K562 (cell line): Measurements from ENCODE around the gene AK5. TPM values are rescaled to one million over a fixed set of nuclear protein-coding genes. Genes with fewer than 3 reads are reported as not detected.

Experiments
- ATAC-seq: fragments of 200-7000 bp; cut with Tn5 transposase; 3 replicates; pipeline ENCODE4 v1.9.1; 2020; ENCODE audit warnings: moderate library complexity
- BruUV-seq: library from RNA; stranded (reverse); fragments of 400-500 nt; replicated peaks from 2 replicates; lab custom pipeline; 2021; lab: Mats Ljungman, UMichigan
- CTCF ChIA-PET: fragments of 300-600 bp; formaldehyde crosslinking; extraction: SDS; loops from one replicate; lab custom pipeline; 2021; ENCODE audit warnings: low intra/inter-chr PET ratio; lab: Yijun Ruan, JAX
- POLR2A ChIA-PET: fragments of 300-600, 350-650 bp; sonication (Branson Sonifier 250); formaldehyde crosslinking; extraction: SDS; loops from one replicate; lab custom pipeline; 2021; ENCODE audit warnings: antibody characterized with exemption, inconsistent platforms; lab: Yijun Ruan, JAX
- DNase-seq, 4 experiments: peaks; one replicate each; pipeline versions ENCODE4 v3.0.0 to v3.0.0-alpha.2; 2011 to 2018; ENCODE audit warnings: low spot score in 3 of 4, mixed read lengths in 3 of 4; ENCODE audit errors: extremely low read depth in 1 of 4
- FAIRE-seq: peaks from 2 replicates; lab custom pipeline; 2011; peaks lifted over from hg19 to GRCh38; lab: Jason Lieb, UNC
- H2AFZ ChIP-seq: 2 replicates; pipeline ENCODE4 v1.6.0; 2011; ENCODE audit warnings: low read depth, low read length, control low read depth, inconsistent platforms
- H3K27ac ChIP-seq: fragments of 200-600 bp; 3 replicates; pipeline ENCODE4 v1.8.0; 2011; ENCODE audit warnings: low read depth, mild to moderate bottlenecking, control low read depth, inconsistent platforms, low read length, moderate library complexity, mixed read lengths; ENCODE audit errors: extremely low read depth
- H3K27me3 ChIP-seq, 2 experiments: fragments of 300-600 bp in 1 of 2; 2 replicates in 1 of 2; 3 replicates in 1 of 2; pipeline versions ENCODE4 v1.6.0 to v1.8.0; 2011; ENCODE audit warnings: inconsistent platforms in 2 of 2, low read length in 2 of 2, mild to moderate bottlenecking in 1 of 2, mixed read lengths in 1 of 2, moderate library complexity in 1 of 2; ENCODE audit not compliant: control insufficient read depth in 2 of 2, insufficient read depth in 2 of 2
- H3K36me3 ChIP-seq: fragments of 300-600 bp; 3 replicates; pipeline ENCODE4 v1.8.0; 2011; ENCODE audit warnings: mild to moderate bottlenecking, low read length, inconsistent platforms; ENCODE audit not compliant: control insufficient read depth, insufficient read depth
- H3K4me1 ChIP-seq, 2 experiments: fragments of 200-600 bp in 1 of 2; replicated peaks in 1 of 2; 2 replicates in 1 of 2; 3 replicates in 1 of 2; pipeline versions ENCODE4 v1.5.1 to v1.8.0; 2011; ENCODE audit warnings: inconsistent platforms in 2 of 2, low read length in 2 of 2, mild to moderate bottlenecking in 1 of 2, mixed read lengths in 1 of 2, moderate library complexity in 1 of 2; ENCODE audit not compliant: control insufficient read depth in 2 of 2, insufficient read depth in 2 of 2
- H3K4me2 ChIP-seq: 2 replicates; pipeline ENCODE4 v1.6.1; 2011; ENCODE audit warnings: low read length, control low read depth, inconsistent platforms, mixed read lengths; ENCODE audit not compliant: insufficient read depth
- H3K4me3 ChIP-seq: fragments of 200-600 bp; sonication (generic), shearing (Covaris generic); 2 replicates; pipeline ENCODE4 v1.5.1; 2016; ENCODE audit warnings: control low read depth, inconsistent platforms
- H3K79me2 ChIP-seq: fragments of 200-600 bp; 3 replicates; pipeline ENCODE4 v1.8.0; 2011; ENCODE audit warnings: low read length, inconsistent platforms; ENCODE audit not compliant: control insufficient read depth, insufficient read depth
- H3K9ac ChIP-seq, 2 experiments: 2 replicates each; pipeline versions ENCODE4 v1.6.0 to v1.6.1; 2011; ENCODE audit warnings: low read depth in 2 of 2, low read length in 2 of 2, control low read depth in 1 of 2, inconsistent platforms in 1 of 2, mild to moderate bottlenecking in 1 of 2, mixed read lengths in 1 of 2; ENCODE audit not compliant: insufficient read depth in 1 of 2
- H3K9me1 ChIP-seq: one replicate; pipeline ENCODE4 v1.6.0; 2011; ENCODE audit warnings: inconsistent platforms, mild to moderate bottlenecking, low read length, moderate library complexity; ENCODE audit not compliant: control insufficient read depth, insufficient read depth
- H3K9me3 ChIP-seq: replicated peaks from 2 replicates; pipeline ENCODE4 v1.5.1; 2011; ENCODE audit warnings: low read depth, low read length, inconsistent platforms; ENCODE audit not compliant: control insufficient read depth, insufficient read depth
- H4K20me1 ChIP-seq: replicated peaks from 2 replicates; pipeline ENCODE4 v1.6.1; 2011; ENCODE audit warnings: low read length, inconsistent platforms, mixed read lengths; ENCODE audit not compliant: control insufficient read depth, insufficient read depth
- BACH1 ChIP-seq: fragments of 200-800 bp; sonication (Bioruptor generic); IDR thresholded peaks from 2 replicates; pipeline ENCODE4 v1.6.1; 2016; ENCODE audit warnings: missing genetic modification characterization, missing compliant biosample characterization
- CAMTA2 ChIP-seq: fragments of 250-450 bp; sonication (Bioruptor Pico); conservative IDR thresholded peaks from 2 replicates; pipeline ENCODE4 v1.5.1; 2022
- HDAC1 ChIP-seq, 2 experiments: fragments of 450-650 bp; IDR thresholded peaks; 2 replicates each; pipeline ENCODE4 v1.6.1; 2016 to 2017; ENCODE audit warnings: inconsistent platforms in 1 of 2, mild to moderate bottlenecking in 1 of 2, moderate library complexity in 1 of 2
- MAFK ChIP-seq: IDR thresholded peaks from 2 replicates; pipeline ENCODE4 v1.6.1; 2011; ENCODE audit warnings: low read length, improper control_type of control experiment
- MYBL2 ChIP-seq, 2 experiments: fragments of 450-650 bp in 1 of 2; sonication (generic) in 1 of 2; formaldehyde crosslinking in 1 of 2; IDR thresholded peaks; 2 replicates each; pipeline versions ENCODE4 v1.6.1 to v1.8.1; 2017 to 2022; ENCODE audit warnings: borderline replicate concordance in 1 of 2, inconsistent platforms in 1 of 2, low read depth in 1 of 2, mild to moderate bottlenecking in 1 of 2, missing genetic modification reagents in 1 of 2, moderate library complexity in 1 of 2
- PHF20 ChIP-seq: fragments of 450-650 bp; IDR thresholded peaks from 2 replicates; pipeline ENCODE4 v1.6.1; 2018; ENCODE audit not compliant: partially characterized antibody
- TAF7 ChIP-seq: fragments of 450-650 bp; IDR thresholded peaks from 2 replicates; pipeline ENCODE4 v1.6.1; 2016; ENCODE audit warnings: missing genetic modification characterization, missing compliant biosample characterization
- WHSC1 ChIP-seq: IDR thresholded peaks from one replicate; pipeline ENCODE4 v1.6.1; 2012; ENCODE audit warnings: low read length, control low read depth, inconsistent platforms
- WGBS: fragments of 100-300 bp; shearing (Covaris generic); methylation state at CpG from one replicate; pipeline ENCODE4 v1.1.6; 2016; ENCODE audit warnings: low coverage, mixed read lengths; ENCODE audit not compliant: insufficient coverage; ENCODE audit errors: missing lambda C conversion rate; 5-methylcytosine and 5-hydroxymethylcytosine counted together
- in situ Hi-C: fragments of 300-500 bp; cut with MboI; formaldehyde crosslinking; loops from 4 replicates; pipeline ENCODE4 v1.15.0; 2018; ENCODE audit warnings: inconsistent platforms, mixed read lengths
- intact Hi-C: fragments of 100-400 bp; cut with micrococcal nuclease; formaldehyde crosslinking; loops from 2 replicates; pipeline ENCODE4 v1.14.2; 2022
- polyA plus RNA-seq, 8 experiments: library from polyadenylated mRNA; depleted of rRNA in 4 of 8; stranded (reverse) in 5 of 8; unstranded in 3 of 8; fragments of >200 nt; fragmentation: Nextera tagmentation in 2 of 8; fragmentation: Illumina TruSeq in 1 of 8; extraction: Ambion mirVana in 2 of 8; extraction: Trizol in 1 of 8; gene quantifications; 2 replicates each; pipeline versions ENCODE4 v1.2.1 to v1.2.3, GENCODE V29; 2011 to 2014; ENCODE audit warnings: inconsistent platforms in 1 of 8, missing spikeins in 1 of 8
- total RNA-seq, 7 experiments: library from RNA; depleted of rRNA in 6 of 7; stranded (reverse); fragments of >200 nt in 6 of 7; fragmentation: Illumina TruSeq in 2 of 7; extraction: Trizol in 2 of 7; gene quantifications; 2 replicates each; pipeline versions ENCODE4 v1.2.1 to v1.2.3, GENCODE V29; 2011 to 2021; ENCODE audit warnings: low replicate concordance in 1 of 7
- TF ChIP-seq, protein P1 (sequence below): fragments of 200-800 bp; sonication (Bioruptor generic); IDR thresholded peaks from 2 replicates; pipeline ENCODE4 v1.6.1; 2016; ENCODE audit warnings: missing genetic modification characterization, missing compliant biosample characterization

Gene AK5
- total and polyA plus RNA-seq, 9 of the 15 experiments (the other 6 are each of a cell fraction or from before 2014, with no cell fraction given), result 0.06 TPM; not detected in 8

GRCh38 chr1:77322061-77322900 lies 40.5 kb downstream of the AK5 start (continued):
- TF ChIP-seq PHF20 (no peak), MYBL2 (IDR thresholded peaks at IDR 0.05; ENCODE audit: low read depth) (0 out of 2 replicates have a peak, but pooled peaks have one; percentile 40), MYBL2 (CRISPR knock-in tag; IDR thresholded peaks at IDR 0.05; ENCODE audit: borderline replicate concordance) (no peak), BACH1 (peak; percentile 70; the same call in 1 of the 2 replicates), MAFK (peak; percentile 66; the same call in 1 of the 2 replicates), CAMTA2 (CRISPR knock-in tag) (no peak), WHSC1 (no peak)

- Histone ChIP-seq H3K9me1 (no peaks in the 10 kb centered on the region), H3K36me3 (no peaks in the 10 kb centered on the region), H3K9me3 (no peaks in the 10 kb centered on the region), H3K79me2 (no peaks in the 10 kb centered on the region)
- FAIRE-seq, result no peak
- no TSS peak for BruUV-seq
- POLR2A ChIA-PET, result no interaction called here
- TF ChIP-seq HDAC1 (IDR thresholded peaks at IDR 0.05), result no peak
- no peak for TF ChIP-seq TAF7 (tag)
- TF ChIP-seq, protein P1, sequence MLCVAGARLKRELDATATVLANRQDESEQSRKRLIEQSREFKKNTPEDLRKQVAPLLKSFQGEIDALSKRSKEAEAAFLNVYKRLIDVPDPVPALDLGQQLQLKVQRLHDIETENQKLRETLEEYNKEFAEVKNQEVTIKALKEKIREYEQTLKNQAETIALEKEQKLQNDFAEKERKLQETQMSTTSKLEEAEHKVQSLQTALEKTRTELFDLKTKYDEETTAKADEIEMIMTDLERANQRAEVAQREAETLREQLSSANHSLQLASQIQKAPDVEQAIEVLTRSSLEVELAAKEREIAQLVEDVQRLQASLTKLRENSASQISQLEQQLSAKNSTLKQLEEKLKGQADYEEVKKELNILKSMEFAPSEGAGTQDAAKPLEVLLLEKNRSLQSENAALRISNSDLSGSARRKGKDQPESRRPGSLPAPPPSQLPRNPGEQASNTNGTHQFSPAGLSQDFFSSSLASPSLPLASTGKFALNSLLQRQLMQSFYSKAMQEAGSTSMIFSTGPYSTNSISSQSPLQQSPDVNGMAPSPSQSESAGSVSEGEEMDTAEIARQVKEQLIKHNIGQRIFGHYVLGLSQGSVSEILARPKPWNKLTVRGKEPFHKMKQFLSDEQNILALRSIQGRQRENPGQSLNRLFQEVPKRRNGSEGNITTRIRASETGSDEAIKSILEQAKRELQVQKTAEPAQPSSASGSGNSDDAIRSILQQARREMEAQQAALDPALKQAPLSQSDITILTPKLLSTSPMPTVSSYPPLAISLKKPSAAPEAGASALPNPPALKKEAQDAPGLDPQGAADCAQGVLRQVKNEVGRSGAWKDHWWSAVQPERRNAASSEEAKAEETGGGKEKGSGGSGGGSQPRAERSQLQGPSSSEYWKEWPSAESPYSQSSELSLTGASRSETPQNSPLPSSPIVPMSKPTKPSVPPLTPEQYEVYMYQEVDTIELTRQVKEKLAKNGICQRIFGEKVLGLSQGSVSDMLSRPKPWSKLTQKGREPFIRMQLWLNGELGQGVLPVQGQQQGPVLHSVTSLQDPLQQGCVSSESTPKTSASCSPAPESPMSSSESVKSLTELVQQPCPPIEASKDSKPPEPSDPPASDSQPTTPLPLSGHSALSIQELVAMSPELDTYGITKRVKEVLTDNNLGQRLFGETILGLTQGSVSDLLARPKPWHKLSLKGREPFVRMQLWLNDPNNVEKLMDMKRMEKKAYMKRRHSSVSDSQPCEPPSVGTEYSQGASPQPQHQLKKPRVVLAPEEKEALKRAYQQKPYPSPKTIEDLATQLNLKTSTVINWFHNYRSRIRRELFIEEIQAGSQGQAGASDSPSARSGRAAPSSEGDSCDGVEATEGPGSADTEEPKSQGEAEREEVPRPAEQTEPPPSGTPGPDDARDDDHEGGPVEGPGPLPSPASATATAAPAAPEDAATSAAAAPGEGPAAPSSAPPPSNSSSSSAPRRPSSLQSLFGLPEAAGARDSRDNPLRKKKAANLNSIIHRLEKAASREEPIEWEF, result no peak
- TF ChIP-seq, all 486 proteins: peak for 0
- no peak overlapping the region for H3K4me3 ChIP-seq
- H3K9ac ChIP-seq, result no peak overlapping the region
- ATAC-seq (no peak), DNase-seq (no peak)
- 52% methylated on average over 2 of the region's 2 CpGs for WGBS
- no peak overlapping the region for H2AFZ ChIP-seq
- no peaks in the 10 kb centered on the region for H3K4me1 ChIP-seq
- intact Hi-C loops, result no loop called here
- in situ Hi-C loops, result no loop called here
- no peak overlapping the region for H3K4me2 ChIP-seq
- H4K20me1 ChIP-seq, result no peaks in the 10 kb centered on the region
- no peak overlapping the region for H3K27ac ChIP-seq
- no peaks in the 10 kb centered on the region for H3K27me3 ChIP-seq
- CTCF ChIA-PET, result no interaction called here
Observed at GRCh38 chr1:77333501-77333900, 51.7 kb downstream of the AK5 start.
